H1 (cell line): ENCODE results near the gene HSDL2. TPM values are rescaled to one million over a fixed set of nuclear protein-coding genes. Genes with fewer than 3 reads are reported as not detected.

Experiments
- CTCF ChIA-PET: fragments of 300-600 bp; sonication (Branson Sonifier 250); formaldehyde crosslinking; loops from one replicate; lab custom pipeline; 2021; ENCODE audit not compliant: partially characterized antibody; lab: Charles Lee
- POLR2A ChIA-PET: fragments of 300-600 bp; sonication (Branson Sonifier 250); formaldehyde crosslinking; loops from one replicate; lab custom pipeline; 2021; ENCODE audit warnings: inconsistent platforms; ENCODE audit not compliant: partially characterized antibody; lab: Charles Lee
- DNase-seq, 2 experiments: peaks; one replicate each; pipeline versions ENCODE4 v3.0.0 to v3.0.0-alpha.2; 2010 to 2022; ENCODE audit warnings: low spot score in 2 of 2, low read depth in 1 of 2, mixed read lengths in 1 of 2
- FAIRE-seq: peaks from 2 replicates; lab custom pipeline; 2011; peaks lifted over from hg19 to GRCh38; lab: Jason Lieb, UNC
- H2AFZ ChIP-seq: 2 replicates; pipeline ENCODE4 v1.8.1; 2012; ENCODE audit warnings: low read length, inconsistent platforms
- H2AK5ac ChIP-seq: 2 replicates; pipeline ENCODE4 v1.6.1; 2013; ENCODE audit warnings: low read depth, low read length
- H2BK120ac ChIP-seq: replicated peaks from 2 replicates; pipeline ENCODE3; 2013; ENCODE audit warnings: low read depth, low read length, inconsistent platforms
- H2BK12ac ChIP-seq: 2 replicates; pipeline ENCODE4 v1.6.1; 2013; ENCODE audit warnings: low read depth, low read length
- H2BK15ac ChIP-seq: 2 replicates; pipeline ENCODE4 v1.6.1; 2013; ENCODE audit warnings: low read length
- H2BK20ac ChIP-seq: 2 replicates; pipeline ENCODE4 v1.6.1; 2013; ENCODE audit warnings: low read length
- H2BK5ac ChIP-seq: 2 replicates; pipeline ENCODE4 v1.6.1; 2013; ENCODE audit warnings: low read depth, low read length
- H3K14ac ChIP-seq: 2 replicates; pipeline ENCODE4 v1.6.1; 2013; ENCODE audit warnings: inconsistent platforms; ENCODE audit not compliant: insufficient read length
- H3K18ac ChIP-seq: 2 replicates; pipeline ENCODE4 v1.6.1; 2013; ENCODE audit warnings: low read length; ENCODE audit errors: extremely low read depth
- H3K23ac ChIP-seq: 2 replicates; pipeline ENCODE4 v1.6.1; 2013; ENCODE audit warnings: inconsistent platforms; ENCODE audit not compliant: insufficient read length
- H3K23me2 ChIP-seq: 2 replicates; pipeline ENCODE4 v1.6.1; 2013; ENCODE audit warnings: low read depth, low read length
- H3K27ac ChIP-seq: 2 replicates; pipeline ENCODE4 v1.6.1; 2011; ENCODE audit warnings: low read depth, low read length, inconsistent platforms
- H3K27me3 ChIP-seq, 4 experiments: replicated peaks in 1 of 4; 1 replicate in 1 of 4; 2 replicates in 3 of 4; pipeline versions ENCODE4 v1.6.1 to v1.8.1; 2011 to 2013; ENCODE audit warnings: low read length in 3 of 4, mild to moderate bottlenecking in 3 of 4, inconsistent platforms in 2 of 4, mixed read lengths in 2 of 4, moderate library complexity in 1 of 4; ENCODE audit not compliant: control insufficient read depth in 3 of 4, insufficient read depth in 3 of 4; ENCODE audit errors: extremely low read depth in 1 of 4
- H3K36me3 ChIP-seq, 4 experiments: 2 replicates each; pipeline versions ENCODE4 v1.6.1 to v1.8.1; 2011 to 2013; ENCODE audit warnings: mild to moderate bottlenecking in 4 of 4, low read length in 3 of 4, moderate library complexity in 2 of 4, control low read depth in 1 of 4, inconsistent platforms in 1 of 4; ENCODE audit not compliant: insufficient read depth in 4 of 4, control insufficient read depth in 2 of 4
- H3K4ac ChIP-seq: replicated peaks from 2 replicates; pipeline ENCODE3; 2013; ENCODE audit warnings: low read length, low read depth, mixed read lengths, inconsistent platforms; ENCODE audit not compliant: insufficient read length
- H3K4me1 ChIP-seq, 4 experiments: replicated peaks in 1 of 4; 1 replicate in 1 of 4; 2 replicates in 3 of 4; pipeline versions ENCODE4 v1.6.1 to v1.8.1; 2011 to 2013; ENCODE audit warnings: low read length in 3 of 4, inconsistent platforms in 2 of 4, mixed read lengths in 1 of 4; ENCODE audit not compliant: insufficient read depth in 4 of 4, control insufficient read depth in 3 of 4
- H3K4me2 ChIP-seq, 2 experiments: 2 replicates each; pipeline versions ENCODE4 v1.6.1 to v1.8.1; 2011 to 2013; ENCODE audit warnings: low read depth in 2 of 2, low read length in 2 of 2, control low read depth in 1 of 2, inconsistent platforms in 1 of 2, mild to moderate bottlenecking in 1 of 2; ENCODE audit not compliant: insufficient read depth in 1 of 2
- H3K4me3 ChIP-seq, 4 experiments: fragments of 200-600, 300-600 bp in 1 of 4; sonication (generic), shearing (Covaris generic), sonication (Bioruptor Twin) in 1 of 4; 2 replicates each; pipeline versions ENCODE4 v1.5.1 to v1.8.1; 2011 to 2016; ENCODE audit warnings: low read length in 4 of 4, low read depth in 3 of 4, control low read depth in 2 of 4, inconsistent platforms in 2 of 4, mild to moderate bottlenecking in 2 of 4, mixed read lengths in 1 of 4, moderate library complexity in 1 of 4; ENCODE audit not compliant: insufficient read depth in 2 of 4; ENCODE audit errors: extremely low read depth in 1 of 4
- H3K56ac ChIP-seq: replicated peaks from 2 replicates; pipeline ENCODE3; 2013; ENCODE audit warnings: low read depth, mild to moderate bottlenecking, mixed read lengths, low read length, inconsistent platforms; ENCODE audit not compliant: insufficient read length
- H3K79me1 ChIP-seq: 2 replicates; pipeline ENCODE4 v1.6.1; 2013; ENCODE audit warnings: low read depth, low read length, control low read depth
- H3K79me2 ChIP-seq, 2 experiments: 2 replicates each; pipeline versions ENCODE4 v1.6.1 to v1.8.1; 2012 to 2013; ENCODE audit warnings: low read length in 2 of 2, mild to moderate bottlenecking in 2 of 2, inconsistent platforms in 1 of 2; ENCODE audit not compliant: insufficient read depth in 2 of 2, control insufficient read depth in 1 of 2
- H3K9ac ChIP-seq, 4 experiments: replicated peaks in 1 of 4; 1 replicate in 1 of 4; 2 replicates in 3 of 4; pipeline versions ENCODE4 v1.6.1 to v1.8.1; 2011 to 2013; ENCODE audit warnings: low read depth in 3 of 4, low read length in 3 of 4, control low read depth in 2 of 4, mild to moderate bottlenecking in 2 of 4, moderate library complexity in 2 of 4, inconsistent platforms in 1 of 4; ENCODE audit errors: extremely low read depth in 1 of 4
- H3K9me3 ChIP-seq, 2 experiments: 2 replicates each; pipeline versions ENCODE4 v1.6.1 to v1.8.1; 2012 to 2013; ENCODE audit warnings: mild to moderate bottlenecking in 2 of 2, moderate library complexity in 2 of 2, control low read depth in 1 of 2, inconsistent platforms in 1 of 2, low read depth in 1 of 2, low read length in 1 of 2, mixed read lengths in 1 of 2; ENCODE audit not compliant: insufficient read depth in 2 of 2
- H4K20me1 ChIP-seq, 2 experiments: replicated peaks in 1 of 2; 2 replicates each; pipeline versions ENCODE3 to v1.8.1; 2011 to 2013; ENCODE audit warnings: inconsistent platforms in 2 of 2, low read length in 2 of 2, mild to moderate bottlenecking in 1 of 2; ENCODE audit not compliant: insufficient read depth in 2 of 2, control insufficient read depth in 1 of 2
- H4K5ac ChIP-seq: 2 replicates; pipeline ENCODE4 v1.6.1; 2013; ENCODE audit warnings: low read length, low read depth, mixed read lengths, inconsistent platforms; ENCODE audit not compliant: insufficient read length
- H4K8ac ChIP-seq: 2 replicates; pipeline ENCODE4 v1.8.0; 2013; ENCODE audit warnings: mild to moderate bottlenecking, moderate library complexity, low read length, inconsistent platforms; ENCODE audit not compliant: insufficient read depth; ENCODE audit errors: extremely low read depth
- H4K91ac ChIP-seq: replicated peaks from 2 replicates; pipeline ENCODE3; 2013; ENCODE audit warnings: low read length, mixed read lengths, inconsistent platforms; ENCODE audit not compliant: insufficient read length
- ATF3 ChIP-seq: IDR thresholded peaks from 2 replicates; pipeline ENCODE4 v1.6.1; 2011; ENCODE audit warnings: low read depth, mild to moderate bottlenecking, low read length; ENCODE audit not compliant: insufficient read depth
- CBX8 ChIP-seq: fragments of 300-800, 300-1000 bp; sonication (generic); IDR thresholded peaks from 2 replicates; pipeline ENCODE4 v1.7.1; 2016; ENCODE audit warnings: low read depth, low read length, borderline replicate concordance
- CHD1 ChIP-seq: IDR thresholded peaks from 2 replicates; pipeline ENCODE4 v1.6.1; 2012; ENCODE audit warnings: low read depth, low read length, improper control_type of control experiment
- GABPA ChIP-seq: IDR thresholded peaks from 2 replicates; pipeline ENCODE4 v1.6.1; 2011; ENCODE audit warnings: mild to moderate bottlenecking, low read length, moderate library complexity, borderline replicate concordance; ENCODE audit not compliant: insufficient read depth
- JUND ChIP-seq: IDR thresholded peaks from 2 replicates; pipeline ENCODE4 v1.6.1; 2011; ENCODE audit warnings: mild to moderate bottlenecking, improper control_type of control experiment, low read length
- KDM4A ChIP-seq: IDR thresholded peaks from one replicate; pipeline ENCODE4 v1.7.1; 2012; ENCODE audit warnings: low read depth, mild to moderate bottlenecking, moderate library complexity, low read length, inconsistent platforms; ENCODE audit not compliant: severe bottlenecking
- MAX ChIP-seq: IDR thresholded peaks from 2 replicates; pipeline ENCODE4 v1.6.1; 2012; ENCODE audit warnings: inconsistent platforms
- SIRT6 ChIP-seq: IDR thresholded peaks from one replicate; pipeline ENCODE4 v1.7.1; 2012; ENCODE audit warnings: low read length, inconsistent platforms
- WGBS, 2 experiments: shearing (Covaris generic) in 1 of 2; methylation state at CpG; one replicate each; pipeline versions ENCODE4 v1.1.6 to v1.1.7; 2013 to 2015; ENCODE audit warnings: low lambda C conversion rate in 2 of 2, mixed read lengths in 2 of 2, inconsistent platforms in 1 of 2, low coverage in 1 of 2, missing lambda C conversion rate in 1 of 2; ENCODE audit not compliant: insufficient replicate concordance in 2 of 2, insufficient coverage in 1 of 2, insufficient read length in 1 of 2; ENCODE audit errors: extremely low coverage in 1 of 2, missing lambda C conversion rate in 1 of 2; 5-methylcytosine and 5-hydroxymethylcytosine counted together
- polyA plus RNA-seq, 7 experiments: library from polyadenylated mRNA; depleted of rRNA in 3 of 7; stranded (reverse) in 5 of 7; unstranded in 2 of 7; fragments of >200 nt in 5 of 7; fragments of 200-250 nt in 2 of 7; gene quantifications; 1 replicate in 5 of 7; 2 replicates in 1 of 7; 4 replicates in 1 of 7; pipeline versions ENCODE4 v1.2.1 to v1.2.3, GENCODE V29; 2011 to 2013; ENCODE audit warnings: missing spikeins in 2 of 7, mixed read lengths in 2 of 7
- total RNA-seq: library from RNA; stranded (reverse); fragmentation: NEBNext Ultra II Directional; extraction: Animal tissue kit (Norgen Biotek cat#: 25700); gene quantifications from 2 replicates; pipeline ENCODE4 v1.2.1, GENCODE V29; 2021

The HSDL2 gene
- total and polyA plus RNA-seq, 2 of the 8 experiments (the other 6 are each of a cell fraction or from before 2014, with no cell fraction given) = 6.6 to 15.4 TPM

DNA sequence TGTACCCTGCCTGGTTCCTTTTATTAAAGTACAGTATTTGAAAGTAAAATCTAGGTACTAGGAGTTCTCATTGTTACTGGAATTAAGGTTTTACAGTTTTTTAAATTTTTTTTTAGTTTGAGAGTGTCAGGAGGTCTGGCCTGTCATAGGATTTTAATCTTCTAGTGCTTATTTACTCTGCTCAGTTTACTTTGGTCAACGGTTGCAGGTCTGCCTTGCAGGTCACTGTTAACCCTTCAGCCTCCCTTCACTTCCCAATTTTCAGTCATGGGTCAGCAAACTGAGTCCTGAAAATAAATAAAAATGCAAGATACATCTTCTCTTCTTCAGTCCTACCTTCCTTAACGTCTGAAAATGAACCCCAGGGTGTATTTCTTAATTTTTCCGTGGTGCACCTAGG, 27.7 kb upstream of the HSDL2 start:
- CTCF ChIA-PET = interaction anchor here (0.6 to 5.1 kb wide), 3 partner anchors 9 to 105 kb away, joined by 3 to 33 read pairs (median 6); no protein-coding TSS in a partner anchor
- no peak overlapping the region for H3K14ac ChIP-seq
- no peaks in the 10 kb centered on the region for H3K79me1 ChIP-seq
- no peaks in the 10 kb centered on the region for H3K9me3 ChIP-seq
- FAIRE-seq (no peak), DNase-seq (no peak)
- H3K4me1 ChIP-seq = peaks cover 5 to 11% (median 8%) of the 10 kb centered on the region in 4 experiments; a peak in 6 of 7 replicates
- no peak overlapping the region for H2AFZ ChIP-seq
- TF ChIP-seq JUND (no peak), SIRT6 (no peak), ATF3 (no peak), MAX (no peak), KDM4A (no peak), CHD1 (no peak), CBX8 (no peak), GABPA (no peak)
- WGBS, 2 experiments = 88% methylated on average over 3 of the region's 3 CpGs; no CpG with 5 or more reads in 1 of the 2 experiments
- H2BK20ac ChIP-seq = no peak overlapping the region
- H3K27ac ChIP-seq = no peak overlapping the region
- no peaks in the 10 kb centered on the region for H3K36me3 ChIP-seq
- H2BK5ac ChIP-seq = no peak overlapping the region
- H4K20me1 ChIP-seq = no peaks in the 10 kb centered on the region
- H3K23me2 ChIP-seq = no peaks in the 10 kb centered on the region
- H3K79me2 ChIP-seq = no peaks in the 10 kb centered on the region
- no peak overlapping the region for H3K56ac ChIP-seq
- no peak overlapping the region for H4K8ac ChIP-seq
- H2BK12ac ChIP-seq = no peak overlapping the region
- no peak overlapping the region for H3K4me3 ChIP-seq
- no peak overlapping the region for H4K5ac ChIP-seq
- no peak overlapping the region for H3K18ac ChIP-seq
- no peak overlapping the region for H4K91ac ChIP-seq
- H3K4me2 ChIP-seq = no peak overlapping the region
- no peaks in the 10 kb centered on the region; a peak in 1 of 7 replicates for H3K27me3 ChIP-seq
- no peak overlapping the region for H3K4ac ChIP-seq
- H2AK5ac ChIP-seq = no peak overlapping the region
- H3K23ac ChIP-seq = no peak overlapping the region
- no peak overlapping the region for H3K9ac ChIP-seq
- H2BK15ac ChIP-seq = no peak overlapping the region
- H2BK120ac ChIP-seq = no peak overlapping the region
- POLR2A ChIA-PET = no interaction called here
